Heart left ventricle (tissue), 13 donors: ENCODE data around the gene RSPH1.

Experiments used
- CTCF ChIP-seq, 12 donors: fragments of 200-600 bp; sonication (generic) in 4 of 12; IDR thresholded peaks; one replicate each; pipeline versions ENCODE4 v1.5.0 to v1.8.0; 2018 to 2022; ENCODE audit warnings: antibody characterized with exemption in 12 of 12, mild to moderate bottlenecking in 5 of 12
- POLR2A ChIP-seq, 2 donors: fragments of 450-650 bp; IDR thresholded peaks; one replicate each; pipeline ENCODE4 v1.6.1; 2017; ENCODE audit warnings: antibody characterized with exemption in 2 of 2, mild to moderate bottlenecking in 2 of 2, moderate library complexity in 2 of 2
- donor health status: ischemic (EF 13 %, LVEDD 7.1; RV severe dilation, severe dysfunction).
- donor health status: DM: no; HTN: yes; CAD: no.
- donor health status: DM: no; HTN: no; CAD: no.
- donor health status: ischemic (EF 25% LVEDD 6.9; RV normal size, moderate dysfunction).
- donor health status: ischemic (EF 25% LVEDD 5.7; RV mildly dilated, moderate dysfunction).
- donor health status: ischemic (EF 35%, LVEDD 5.7; RV mildly dilated, moderate dysfunction).
- donor health status: nonischemic (EF 11% LVEDD 7.7; RV severe dilation, severe dysfunction).
- donor health status: DM: yes; HTN: yes; CAD: no.
- donor health status: PGD.
- donor health status: ischemic (EF 29% LVEDD 5.4; RV normal size, mild dysfunction).
- donor health status: nonischemic (EF 23%, LVEDD 6.1; RV moderate dilation, normal function).

- TF ChIP-seq CTCF (IDR thresholded peaks at IDR 0.05) (peak in 2 of 12 donors; percentile 10 to 16), POLR2A (IDR thresholded peaks at IDR 0.05) (no peak)
Observed at GRCh38 chr21:42513151-42513984, 17.3 kb upstream of the RSPH1 start, which contains the start of gene SLC37A1.
